Neural progenitor cell (in vitro differentiated cells): Measurements from ENCODE around the gene URB1.

Source experiments
- CTCF ChIP-seq: fragments of 200-600 bp; sonication (generic); IDR thresholded peaks from 2 replicates; pipeline ENCODE4 v1.5.1; 2017; ENCODE audit warnings: antibody characterized with exemption, mild to moderate bottlenecking
- EZH2 ChIP-seq: fragments of 200-600 bp; sonication (generic); IDR thresholded peaks from 2 replicates; pipeline ENCODE4 v1.6.1; 2017; ENCODE audit warnings: antibody characterized with exemption, mild to moderate bottlenecking, moderate library complexity
- EZH2phosphoT487 ChIP-seq: fragments of 200-600 bp; sonication (generic); IDR thresholded peaks from 2 replicates; pipeline ENCODE4 v1.6.1; 2017; ENCODE audit warnings: antibody characterized with exemption

GRCh38 chr21:32415451-32416398 is 22.9 kb upstream of the URB1 start:
- TF ChIP-seq CTCF (no peak), EZH2phosphoT487 (no peak), EZH2 (no peak)
